NOMO-1 (cell line): Measurements from ENCODE around the gene ZNF445.
"Not testable (repeated sequence)": the region's sequence is repeated elsewhere in the genome, so short reads cannot be mapped to it uniquely, and the experiment has no call there.

Experiments used
- DNase-seq, 2 experiments: peaks; one replicate each; lab custom pipeline; 2025; ENCODE audit not compliant: unreplicated experiment in 2 of 2; lab: John Stamatoyannopoulos, UW

Gene ZNF445

DNA sequence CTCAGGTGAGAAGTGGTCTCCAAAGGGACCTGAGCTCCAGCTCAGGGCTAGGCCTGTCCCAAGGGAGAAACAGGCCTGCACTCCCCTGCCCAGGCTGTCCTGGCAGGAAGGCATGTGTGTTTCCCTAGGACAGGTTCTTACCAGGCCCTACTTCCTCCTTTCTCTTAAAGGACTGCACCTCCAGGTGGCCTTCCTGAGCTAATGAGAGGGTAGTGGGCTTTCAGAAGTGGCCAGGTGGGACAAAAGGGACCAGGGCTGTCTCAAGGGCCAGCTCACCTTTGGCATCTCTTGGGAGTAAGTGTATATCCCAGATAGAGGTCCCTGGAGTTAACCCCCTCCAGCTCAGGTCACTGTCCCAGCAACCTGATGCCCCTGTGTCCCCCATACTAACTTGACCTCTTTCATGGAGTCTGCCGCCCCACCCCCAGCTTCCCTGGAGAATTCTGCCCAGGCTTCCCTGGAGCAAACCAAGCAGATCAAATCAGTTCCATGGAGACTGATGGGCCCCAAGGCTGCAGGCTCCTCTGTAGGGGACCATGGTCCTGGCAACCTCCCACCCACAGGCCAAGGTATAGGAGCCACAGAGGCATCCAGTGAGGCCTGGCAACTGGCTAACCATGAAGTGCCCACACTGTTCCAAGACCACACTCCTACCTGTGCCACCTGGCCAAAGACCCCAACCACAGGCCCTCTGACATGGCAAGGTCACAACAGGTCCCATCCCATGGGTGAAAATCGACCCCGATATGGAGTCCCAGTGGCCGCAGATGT lies 67.6 kb downstream of the ZNF445 start:
- DNase-seq = no peak

DNA sequence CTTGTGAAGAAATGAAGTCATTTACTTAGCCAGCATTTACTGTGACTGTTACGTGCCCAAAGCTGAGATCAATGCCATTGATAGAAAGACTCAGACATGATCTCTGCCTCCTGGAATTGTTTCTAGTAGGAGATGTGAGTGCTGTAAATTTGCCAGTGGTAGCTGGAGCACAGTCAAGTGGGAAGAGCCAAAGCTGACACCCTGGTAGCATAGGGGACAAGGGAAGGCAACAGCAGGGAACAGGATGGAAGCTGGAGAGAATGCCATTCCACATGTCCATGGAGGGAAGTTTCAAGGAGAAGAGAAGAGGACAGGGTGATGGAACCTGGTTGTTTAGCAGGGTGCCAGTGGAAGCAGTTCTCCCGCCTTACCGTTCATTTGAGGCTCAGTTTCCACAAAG lies 74.9 kb downstream of the ZNF445 start:
- DNase-seq = no peak

DNA sequence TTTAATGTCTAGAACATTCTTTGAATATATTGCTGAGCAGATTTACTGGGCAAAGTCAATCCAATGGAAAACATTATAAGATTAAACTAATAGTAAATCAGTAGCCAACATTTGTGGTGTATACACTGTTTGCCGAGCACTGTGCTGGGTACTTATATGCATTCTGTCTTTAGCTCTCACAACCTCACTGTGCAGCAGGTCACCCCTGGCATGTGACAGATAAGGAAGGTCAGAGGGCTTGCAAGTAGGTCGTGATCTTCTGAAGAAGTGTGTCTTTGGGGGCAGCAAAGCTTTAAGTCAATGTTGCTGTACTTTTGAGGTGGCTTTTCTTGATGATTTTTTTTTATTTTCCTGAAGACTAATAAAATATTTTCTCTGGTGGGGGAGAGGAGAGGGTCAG lies 76.7 kb downstream of the ZNF445 start:
- DNase-seq = no peak

DNA sequence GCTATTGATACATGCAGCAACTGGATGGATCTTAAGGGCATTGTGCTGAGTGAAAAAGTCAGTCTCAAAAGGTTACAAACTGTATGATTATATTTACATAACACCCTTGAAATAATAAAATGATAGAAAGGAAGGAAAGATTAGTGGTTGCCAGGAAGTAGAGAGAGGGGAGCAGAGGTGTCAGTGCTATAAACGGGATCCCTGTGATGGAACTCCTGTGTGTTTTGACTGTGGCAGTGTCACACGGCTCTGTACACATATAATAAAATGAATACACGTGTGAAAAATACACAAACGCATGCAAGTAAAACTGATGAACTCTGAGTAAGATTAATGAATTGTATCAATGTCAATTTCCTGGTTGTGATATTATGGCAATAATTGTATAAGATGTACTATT lies 78.6 kb downstream of the ZNF445 start:
- no peak for DNase-seq

DNA sequence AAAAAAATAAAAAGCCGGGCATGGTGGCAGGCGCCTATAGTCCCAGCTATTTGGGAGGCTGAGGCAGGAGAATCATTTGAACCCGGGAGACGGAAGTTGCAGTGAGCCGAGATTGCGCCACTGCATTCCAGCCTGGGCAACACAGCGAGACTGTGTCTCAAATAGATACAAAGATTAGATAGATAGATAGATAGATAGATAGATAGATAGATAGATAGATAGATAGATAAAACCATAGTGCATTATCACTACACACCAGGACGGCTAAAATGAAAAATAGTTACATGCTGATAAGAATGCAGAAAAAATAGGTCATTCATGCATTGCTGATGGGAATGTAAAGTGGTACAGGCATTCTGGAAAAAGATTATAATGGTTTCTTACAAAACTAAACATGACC lies 79.2 kb downstream of the ZNF445 start:
- DNase-seq = not testable (repeated sequence)

DNA sequence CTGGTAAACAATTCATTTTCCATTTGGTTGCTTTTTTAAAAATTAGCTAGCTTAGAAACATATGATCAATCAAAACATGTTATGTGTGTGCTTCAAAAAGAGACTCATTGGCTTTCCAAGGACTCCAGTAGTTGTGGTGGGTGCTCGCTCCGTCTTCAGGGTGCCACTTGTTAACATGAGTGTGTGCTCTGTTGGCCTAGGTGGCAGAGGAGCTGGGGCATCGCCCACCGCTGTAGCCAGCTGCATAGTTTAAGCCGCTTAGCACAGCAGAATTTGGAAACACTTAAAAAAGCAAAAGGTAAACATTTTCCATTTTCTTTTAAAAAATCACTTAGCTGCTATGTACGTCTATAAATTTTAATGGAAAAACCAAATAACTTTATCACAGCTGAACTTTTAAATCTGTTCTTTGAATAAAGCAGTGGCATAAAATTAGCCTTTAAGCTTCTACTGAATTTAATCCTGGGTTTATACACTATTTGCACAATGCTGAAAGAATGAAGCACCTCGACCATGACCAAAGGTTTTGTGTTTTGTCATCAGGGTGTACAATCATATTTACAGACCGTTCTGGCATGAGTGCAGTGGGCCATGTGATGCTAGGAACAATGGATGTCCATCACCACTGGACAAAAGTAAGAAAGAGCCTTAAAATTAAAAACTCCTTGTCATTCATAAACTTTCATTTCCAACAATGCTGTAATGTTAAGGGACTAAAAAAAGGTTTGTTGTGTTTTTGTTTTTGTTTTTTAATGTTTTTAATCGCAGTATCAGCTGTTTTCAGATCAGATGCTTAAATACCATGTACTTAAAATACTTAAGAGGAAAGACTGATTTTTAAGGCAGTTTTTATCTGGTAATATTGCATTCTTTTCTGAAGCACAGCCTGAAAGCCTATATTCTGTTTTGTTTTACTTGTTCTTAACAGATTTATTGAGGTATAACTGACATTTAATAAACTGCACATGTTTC lies 81.0 kb downstream of the ZNF445 start:
- DNase-seq = no peak

DNA sequence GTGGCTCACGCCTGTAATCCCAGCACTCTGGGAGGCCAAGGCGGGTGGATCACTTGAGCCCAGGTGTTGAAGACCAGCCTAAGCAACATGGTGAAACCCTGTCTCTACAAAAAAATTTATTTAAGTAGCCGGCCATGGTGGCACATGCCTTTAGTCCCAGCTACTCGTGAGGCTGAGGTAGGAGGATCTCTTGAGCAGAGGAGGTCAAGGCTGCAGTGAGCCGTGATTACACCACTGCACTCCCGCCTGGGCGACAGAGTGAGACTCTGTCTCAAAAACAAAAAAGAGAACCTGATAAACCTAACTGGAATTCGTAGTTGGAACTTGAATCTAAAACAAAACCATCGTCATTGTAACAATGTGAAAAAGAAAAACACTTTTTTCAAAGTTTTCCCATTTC lies 81.8 kb downstream of the ZNF445 start:
- DNase-seq = no peak

DNA sequence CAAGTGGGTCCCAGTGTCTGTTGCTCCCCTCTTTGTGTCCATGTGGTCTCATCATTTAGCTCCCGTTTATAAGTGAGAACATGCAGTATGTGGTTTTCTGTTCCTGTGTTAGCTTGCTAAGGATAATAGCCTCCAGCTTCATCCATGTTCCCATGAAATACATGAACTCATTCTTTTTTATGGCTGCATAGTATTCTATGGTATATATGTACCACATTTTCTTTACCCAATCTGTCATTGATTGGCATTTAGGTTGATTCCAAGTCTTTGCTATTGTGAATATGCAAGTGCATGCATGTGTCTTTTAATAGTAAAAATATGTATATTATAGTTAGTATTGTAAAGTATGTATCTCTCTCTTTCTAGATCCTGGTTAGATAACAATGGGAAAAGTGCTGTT lies 85.0 kb downstream of the ZNF445 start:
- DNase-seq = no peak

DNA sequence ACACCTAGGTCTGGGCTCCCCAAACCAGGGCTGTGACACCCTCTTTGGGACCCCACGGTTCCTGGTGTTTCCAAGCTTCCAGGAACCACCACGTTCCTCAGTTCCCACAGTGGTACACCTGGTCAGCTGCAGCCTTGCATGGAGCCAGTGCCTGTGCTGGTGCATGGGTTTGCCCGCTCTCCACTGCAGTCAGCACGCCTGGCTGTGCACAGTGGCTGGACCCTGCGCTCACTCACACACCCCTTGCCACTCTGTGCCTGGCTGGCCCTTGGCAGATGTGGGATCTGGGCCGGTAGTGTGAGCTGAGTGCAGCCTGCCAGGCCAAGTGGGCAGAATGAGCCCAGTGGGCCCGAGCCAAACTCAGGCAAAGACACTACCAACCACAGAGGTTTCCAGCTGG lies 90.1 kb downstream of the ZNF445 start:
- no peak for DNase-seq
